ENCODE measurements around the gene DSC3. TPM values are rescaled to one million over a fixed set of nuclear protein-coding genes. Genes with fewer than 3 reads are reported as not detected.

DSC3 gene
- total RNA-seq, 1 experiment from 2014 or later, result 0.61 TPM

GRCh38 chr18:30957066-30957465 is 85.5 kb downstream of the DSC3 start:
- Mint-ChIP-seq H3K36me3 (ENCODE audit: insufficient read depth in 1 of 3, low read depth in 3 of 3) (no peaks in the 10 kb centered on the region), H3K4me1 (no peaks in the 10 kb centered on the region), H3K4me3 (no peak overlapping the region), H3K9me3 (peaks cover 0 to 3% of the 10 kb centered on the region in 2 experiments; a peak in 2 of 5 replicates), H3K27ac (no peak overlapping the region), H3K27me3 (ENCODE audit: low read depth) (no peaks in the 10 kb centered on the region; the same call in 1 of the 2 replicates)
- no peak overlapping the region for H3K4ac ChIP-seq (ENCODE audit: low read depth, low read length)
- no peak overlapping the region for H3K27ac ChIP-seq (ENCODE audit: insufficient read length, low read depth, low read length)
- no peaks in the 10 kb centered on the region for H3K79me1 ChIP-seq (ENCODE audit: insufficient read depth, low read depth, low read length, poor library complexity, severe bottlenecking)
- no peak overlapping the region for H2AFZ ChIP-seq (ENCODE audit: low read length)
- no peak overlapping the region for H4K8ac ChIP-seq (replicated peaks; ENCODE audit: insufficient read length, low read depth, low read length)
- H3K14ac ChIP-seq (ENCODE audit: insufficient read depth, low read length), result no peak overlapping the region
- no peak for DNase-seq
- no peak overlapping the region for H2BK20ac ChIP-seq (ENCODE audit: low read depth, low read length, poor library complexity, severe bottlenecking)
- H4K91ac ChIP-seq (ENCODE audit: insufficient read length, low read depth, low read length), result no peak overlapping the region
- no peaks in the 10 kb centered on the region for H4K20me1 ChIP-seq (ENCODE audit: control insufficient read depth, insufficient read depth, insufficient read length)
- no peak overlapping the region for H4K5ac ChIP-seq (ENCODE audit: insufficient read length, low read depth, low read length)
- no CpG with 5 or more reads among the region's 2 CpGs for WGBS (ENCODE audit: extremely low coverage, insufficient read length, low lambda C conversion rate)
- H2BK120ac ChIP-seq (ENCODE audit: low read depth, low read length, poor library complexity, severe bottlenecking), result no peak overlapping the region
- no peak overlapping the region for H3K23ac ChIP-seq (ENCODE audit: insufficient read length, low read depth, low read length)
- no peak overlapping the region for H2BK5ac ChIP-seq (ENCODE audit: insufficient read length, low read length)
- H3K4me1 ChIP-seq (ENCODE audit: insufficient read depth, low read length), result no peaks in the 10 kb centered on the region
- no peak overlapping the region for H3K18ac ChIP-seq (ENCODE audit: insufficient read length, low read depth, low read length)
- H3K9ac ChIP-seq (ENCODE audit: extremely low read depth, insufficient read length, low read length), result no peak overlapping the region
- H2BK15ac ChIP-seq (ENCODE audit: low read depth, low read length), result no peak overlapping the region
- no peaks in the 10 kb centered on the region for H3K27me3 ChIP-seq (ENCODE audit: insufficient read depth, low read length)
- no peaks in the 10 kb centered on the region for H3K23me2 ChIP-seq (ENCODE audit: insufficient read length, low read depth, low read length, poor library complexity, severe bottlenecking)
- no peaks in the 10 kb centered on the region for H3K79me2 ChIP-seq (ENCODE audit: insufficient read depth, low read length)
- TF ChIP-seq CTCF (conservative IDR thresholded peaks at IDR 0.05), result no peak
- no peak overlapping the region for H2BK12ac ChIP-seq (ENCODE audit: insufficient read length, low read depth, low read length)
- no peak overlapping the region for H3K56ac ChIP-seq (ENCODE audit: insufficient read length, low read depth, low read length)
- H3K9me3 ChIP-seq (ENCODE audit: control insufficient read depth, low read depth, low read length), result no peaks in the 10 kb centered on the region
- H3K4me2 ChIP-seq (ENCODE audit: insufficient read depth, insufficient read length, low read length), result no peak overlapping the region
- no peak overlapping the region for H2AK5ac ChIP-seq (ENCODE audit: insufficient read length, low read length)
- H3T11ph ChIP-seq (ENCODE audit: low read length), result no peak overlapping the region

All from H9 (cell line).